Body of pancreas (tissue), 4 donors: Measurements from ENCODE around the gene TAF4B.

ENCODE experiments used
- CTCF ChIP-seq, 7 experiments: fragments of 450-650 bp in 4 of 7; fragments of 200-600 bp in 3 of 7; sonication (generic) in 3 of 7; IDR thresholded peaks; one replicate each; pipeline ENCODE4 v1.5.1; 2016 to 2019; ENCODE audit warnings: antibody characterized with exemption in 7 of 7
- POLR2A ChIP-seq, 3 donors: fragments of 450-650 bp; IDR thresholded peaks; one replicate each; pipeline ENCODE4 v1.6.1; 2016; ENCODE audit warnings: antibody characterized with exemption in 3 of 3, mild to moderate bottlenecking in 2 of 3

- TF ChIP-seq POLR2A (IDR thresholded peaks at IDR 0.05) = no peak
- no peak for TF ChIP-seq CTCF (IDR thresholded peaks at IDR 0.05)
Measured at GRCh38 chr18:26424428-26425147, 198.3 kb downstream of the TAF4B start.
